Heart left ventricle (tissue), 16 donors: Measurements from ENCODE around the gene ARIH2. TPM values are rescaled to one million over a fixed set of nuclear protein-coding genes. Genes with fewer than 3 reads are reported as not detected.

Experiments
- ATAC-seq, 4 donors: fragments of 200-7000 bp; cut with Tn5 transposase; one replicate each; pipeline ENCODE4 v1.9.1; 2020 to 2022; ENCODE audit warnings: moderate library complexity in 4 of 4, mild to moderate bottlenecking in 3 of 4, moderate number of reproducible peaks in 1 of 4
- DNase-seq, 5 donors: peaks; one replicate each; pipeline ENCODE4 v3.0.0-alpha.2; 2020
- H3K27ac ChIP-seq, 12 donors: fragments of 200-600 bp; sonication (generic) in 4 of 12; one replicate each; pipeline versions ENCODE4 v1.5.0 to v1.8.0; 2016 to 2022; ENCODE audit warnings: mild to moderate bottlenecking in 2 of 12
- H3K27me3 ChIP-seq, 9 donors: fragments of 200-600 bp; sonication (generic) in 2 of 9; one replicate each; pipeline versions ENCODE4 v1.5.1 to v1.8.0; 2016 to 2022; ENCODE audit warnings: mild to moderate bottlenecking in 3 of 9
- H3K36me3 ChIP-seq, 9 donors: fragments of 200-600 bp; sonication (generic) in 2 of 9; one replicate each; pipeline versions ENCODE4 v1.5.0 to v1.8.0; 2018 to 2022; ENCODE audit warnings: mild to moderate bottlenecking in 2 of 9
- H3K4me1 ChIP-seq, 12 donors: fragments of 200-600 bp; sonication (generic) in 4 of 12; one replicate each; pipeline versions ENCODE4 v1.5.0 to v1.8.0; 2016 to 2022; ENCODE audit warnings: mild to moderate bottlenecking in 3 of 12
- H3K4me3 ChIP-seq, 12 donors: fragments of 200-600 bp; sonication (generic) in 4 of 12; one replicate each; pipeline versions ENCODE4 v1.5.0 to v1.8.0; 2017 to 2022; ENCODE audit warnings: mild to moderate bottlenecking in 9 of 12, moderate library complexity in 4 of 12
- H3K9me3 ChIP-seq, 12 donors: fragments of 200-600 bp; sonication (generic) in 4 of 12; one replicate each; pipeline versions ENCODE4 v1.5.0 to v1.8.0; 2016 to 2022; ENCODE audit warnings: mild to moderate bottlenecking in 1 of 12
- POLR2A ChIP-seq, 2 donors: fragments of 450-650 bp; IDR thresholded peaks; one replicate each; pipeline ENCODE4 v1.6.1; 2017; ENCODE audit warnings: antibody characterized with exemption in 2 of 2, mild to moderate bottlenecking in 2 of 2, moderate library complexity in 2 of 2
- WGBS, 4 donors: extraction: QIAGEN DNeasy Blood & Tissue Kit in 2 of 4; methylation state at CpG; one replicate each; pipeline versions ENCODE4 v1.1.5 to v1.1.7; 2013 to 2018; 5-methylcytosine and 5-hydroxymethylcytosine counted together
- intact Hi-C, 10 donors: fragments of 100-400 bp; cut with DNase I; formaldehyde crosslinking; loops; one replicate each; pipeline versions ENCODE4 v1.11.1 to v1.14.2; 2022
- polyA plus RNA-seq, 2 donors: library from polyadenylated mRNA; stranded (reverse); fragments of 200-250 nt; gene quantifications; one replicate each; pipeline ENCODE4 v1.2.3, GENCODE V29; 2013
- total RNA-seq, 9 donors: library from RNA; depleted of rRNA in 2 of 9; stranded (reverse); fragments of >200 nt in 2 of 9; fragmentation: NEBNext Ultra II Directional in 3 of 9; extraction: Animal tissue kit (Norgen Biotek cat#: 25700) in 3 of 9; gene quantifications; one replicate each; pipeline versions ENCODE4 v1.1.0 to v1.2.4, GENCODE V29; 2016 to 2023
- TF ChIP-seq, protein P1 (sequence below), 12 donors: fragments of 200-600 bp; sonication (generic) in 4 of 12; IDR thresholded peaks; one replicate each; pipeline versions ENCODE4 v1.5.0 to v1.8.0; 2018 to 2022; ENCODE audit warnings: antibody characterized with exemption in 12 of 12, mild to moderate bottlenecking in 5 of 12
- donor health status: ischemic (EF 13 %, LVEDD 7.1; RV severe dilation, severe dysfunction).
- donor health status: healthy with polysubstance abuse.
- donor health status: DM: no; HTN: yes; CAD: no.
- donor health status: DM: no; HTN: no; CAD: no.
- donor health status: ischemic (EF 25% LVEDD 6.9; RV normal size, moderate dysfunction).
- donor health status: ischemic (EF 25% LVEDD 5.7; RV mildly dilated, moderate dysfunction).
- donor health status: healthy.
- donor health status: DM: yes; HTN: yes; CAD: no.
- donor health status: ischemic (EF 35%, LVEDD 5.7; RV mildly dilated, moderate dysfunction).
- donor health status: nonischemic (EF 11% LVEDD 7.7; RV severe dilation, severe dysfunction).
- donor health status: DM: yes; HTN: yes; CAD: no.
- donor health status: PGD.
- donor health status: ischemic (EF 29% LVEDD 5.4; RV normal size, mild dysfunction).
- donor health status: nonischemic (EF 23%, LVEDD 6.1; RV moderate dilation, normal function).

The ARIH2 gene
- total and polyA plus RNA-seq, 11 donors, result 77.6 to 223 (median 126) TPM

DNA sequence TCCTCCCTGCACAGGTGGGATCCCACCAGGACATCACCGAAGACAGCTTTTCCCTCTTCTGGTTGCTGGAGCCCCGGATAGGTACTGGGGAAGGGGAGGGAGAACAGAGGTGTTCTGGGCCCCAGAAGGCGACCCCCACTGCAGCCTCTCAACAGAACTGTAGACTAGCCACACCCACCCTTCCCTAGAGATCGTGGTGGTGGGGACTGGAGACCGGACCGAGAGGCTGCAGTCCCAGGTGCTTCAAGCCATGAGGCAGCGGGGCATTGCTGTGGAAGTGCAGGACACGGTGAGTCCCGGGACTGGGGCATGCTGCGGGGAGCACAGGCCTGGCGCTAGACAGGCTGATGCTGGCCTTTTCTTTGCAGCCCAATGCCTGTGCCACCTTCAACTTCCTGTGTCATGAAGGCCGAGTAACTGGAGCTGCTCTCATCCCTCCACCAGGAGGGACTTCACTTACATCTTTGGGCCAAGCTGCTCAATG is 104.1 kb downstream of the ARIH2 start:
- WGBS, 4 donors, result 22 to 27% (median 24%) methylated on average over 9 to 12 of the region's 12 CpGs
- H3K36me3 ChIP-seq, result peaks cover 0 to 50% (median 46%) of the 10 kb centered on the region in 9 donors
- H3K27ac ChIP-seq, result peak overlapping the region in 11 of 12 donors; percentile 99 to 100 (median 100)
- ATAC-seq, result no peak
- H3K27me3 ChIP-seq, result no peaks in the 10 kb centered on the region
- no peak for TF ChIP-seq POLR2A (IDR thresholded peaks at IDR 0.05)
- TF ChIP-seq, protein P1, sequence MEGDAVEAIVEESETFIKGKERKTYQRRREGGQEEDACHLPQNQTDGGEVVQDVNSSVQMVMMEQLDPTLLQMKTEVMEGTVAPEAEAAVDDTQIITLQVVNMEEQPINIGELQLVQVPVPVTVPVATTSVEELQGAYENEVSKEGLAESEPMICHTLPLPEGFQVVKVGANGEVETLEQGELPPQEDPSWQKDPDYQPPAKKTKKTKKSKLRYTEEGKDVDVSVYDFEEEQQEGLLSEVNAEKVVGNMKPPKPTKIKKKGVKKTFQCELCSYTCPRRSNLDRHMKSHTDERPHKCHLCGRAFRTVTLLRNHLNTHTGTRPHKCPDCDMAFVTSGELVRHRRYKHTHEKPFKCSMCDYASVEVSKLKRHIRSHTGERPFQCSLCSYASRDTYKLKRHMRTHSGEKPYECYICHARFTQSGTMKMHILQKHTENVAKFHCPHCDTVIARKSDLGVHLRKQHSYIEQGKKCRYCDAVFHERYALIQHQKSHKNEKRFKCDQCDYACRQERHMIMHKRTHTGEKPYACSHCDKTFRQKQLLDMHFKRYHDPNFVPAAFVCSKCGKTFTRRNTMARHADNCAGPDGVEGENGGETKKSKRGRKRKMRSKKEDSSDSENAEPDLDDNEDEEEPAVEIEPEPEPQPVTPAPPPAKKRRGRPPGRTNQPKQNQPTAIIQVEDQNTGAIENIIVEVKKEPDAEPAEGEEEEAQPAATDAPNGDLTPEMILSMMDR (IDR thresholded peaks at IDR 0.05), result no peak
- H3K9me3 ChIP-seq, result no peaks in the 10 kb centered on the region
- intact Hi-C loops, result loop anchor here in 1 of 10 donors (10.0 kb wide), 1 partner anchor 72 kb away; the partner anchor contains the start of gene QRICH1
- peak overlapping the region; percentile 76 to 100 (median 92) for H3K4me3 ChIP-seq
- peaks cover 0 to 68% (median 36%) of the 10 kb centered on the region in 12 donors for H3K4me1 ChIP-seq
- DNase-seq, result peak in 1 of 5 donors; percentile 29

DNA sequence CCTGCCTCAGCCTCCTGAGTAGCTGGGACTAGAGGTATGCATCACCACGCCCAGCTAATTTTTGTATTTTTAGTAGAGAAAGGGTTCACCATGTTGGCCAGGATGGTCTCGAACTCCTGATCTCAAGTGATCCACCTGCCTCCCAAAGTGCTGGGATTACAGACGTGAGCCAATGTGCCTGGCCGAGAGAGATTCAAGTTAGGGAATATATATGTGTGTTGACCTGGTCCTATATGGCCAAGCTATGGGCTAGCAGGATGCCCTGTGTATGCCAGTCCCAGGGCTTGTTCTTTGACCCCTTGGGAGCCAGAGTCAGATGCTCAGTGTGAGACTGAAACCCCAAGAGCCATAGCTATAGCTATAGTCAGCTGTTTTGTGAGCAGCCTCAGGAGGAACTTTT is 105.1 kb downstream of the ARIH2 start:
- no peaks in the 10 kb centered on the region for H3K9me3 ChIP-seq
- H3K27me3 ChIP-seq, result no peaks in the 10 kb centered on the region
- H3K4me3 ChIP-seq, result no peak overlapping the region
- TF ChIP-seq, protein P1 (IDR thresholded peaks at IDR 0.05), result no peak
- no peak for TF ChIP-seq POLR2A (IDR thresholded peaks at IDR 0.05)
- 86 to 93% (median 89%) methylated on average over 4 of the region's 4 CpGs for WGBS, 4 donors
- no peak overlapping the region for H3K27ac ChIP-seq
- DNase-seq (no peak), ATAC-seq (no peak)
- H3K4me1 ChIP-seq, result peaks cover 3 to 72% (median 39%) of the 10 kb centered on the region in 12 donors
- peaks cover 0 to 51% (median 46%) of the 10 kb centered on the region in 9 donors for H3K36me3 ChIP-seq
- intact Hi-C loops, result loop anchor here in 1 of 10 donors (10.0 kb wide), 1 partner anchor 71 kb away; the partner anchor contains the start of gene QRICH1

DNA sequence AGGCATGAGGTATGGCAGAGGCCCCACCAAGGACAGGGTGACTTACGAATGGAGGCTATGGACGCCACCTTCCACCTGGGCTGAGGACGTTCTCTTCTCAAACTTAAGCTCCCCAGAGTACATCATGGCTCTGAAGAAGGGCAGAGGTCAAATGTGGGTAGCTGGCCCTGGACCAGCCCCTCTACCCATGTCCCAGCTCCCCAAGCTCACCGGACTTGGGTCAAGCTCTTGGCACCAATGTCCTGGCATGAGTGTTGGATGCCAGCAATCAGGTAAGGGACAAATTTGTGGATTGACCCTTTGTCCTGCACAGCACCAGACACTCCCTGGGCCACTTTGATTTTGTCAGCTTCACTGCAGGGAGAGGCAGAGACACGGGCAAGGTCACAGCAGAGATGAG is 105.8 kb downstream of the ARIH2 start:
- intact Hi-C loops, result loop anchor here in 1 of 10 donors (10.0 kb wide), 1 partner anchor 70 kb away; the partner anchor contains the start of gene QRICH1
- Histone ChIP-seq H3K27ac (no peak overlapping the region), H3K36me3 (peaks cover 0 to 51% (median 46%) of the 10 kb centered on the region in 9 donors), H3K9me3 (no peaks in the 10 kb centered on the region), H3K4me1 (peaks cover 3 to 71% (median 38%) of the 10 kb centered on the region in 12 donors), H3K27me3 (no peaks in the 10 kb centered on the region), H3K4me3 (no peak overlapping the region)
- ATAC-seq (no peak), DNase-seq (peak in 1 of 5 donors; percentile 25)
- TF ChIP-seq, protein P1 (IDR thresholded peaks at IDR 0.05), result no peak
- no peak for TF ChIP-seq POLR2A (IDR thresholded peaks at IDR 0.05)
- 76 to 83% (median 76%) methylated on average over 4 to 5 of the region's 5 CpGs for WGBS, 4 donors

DNA sequence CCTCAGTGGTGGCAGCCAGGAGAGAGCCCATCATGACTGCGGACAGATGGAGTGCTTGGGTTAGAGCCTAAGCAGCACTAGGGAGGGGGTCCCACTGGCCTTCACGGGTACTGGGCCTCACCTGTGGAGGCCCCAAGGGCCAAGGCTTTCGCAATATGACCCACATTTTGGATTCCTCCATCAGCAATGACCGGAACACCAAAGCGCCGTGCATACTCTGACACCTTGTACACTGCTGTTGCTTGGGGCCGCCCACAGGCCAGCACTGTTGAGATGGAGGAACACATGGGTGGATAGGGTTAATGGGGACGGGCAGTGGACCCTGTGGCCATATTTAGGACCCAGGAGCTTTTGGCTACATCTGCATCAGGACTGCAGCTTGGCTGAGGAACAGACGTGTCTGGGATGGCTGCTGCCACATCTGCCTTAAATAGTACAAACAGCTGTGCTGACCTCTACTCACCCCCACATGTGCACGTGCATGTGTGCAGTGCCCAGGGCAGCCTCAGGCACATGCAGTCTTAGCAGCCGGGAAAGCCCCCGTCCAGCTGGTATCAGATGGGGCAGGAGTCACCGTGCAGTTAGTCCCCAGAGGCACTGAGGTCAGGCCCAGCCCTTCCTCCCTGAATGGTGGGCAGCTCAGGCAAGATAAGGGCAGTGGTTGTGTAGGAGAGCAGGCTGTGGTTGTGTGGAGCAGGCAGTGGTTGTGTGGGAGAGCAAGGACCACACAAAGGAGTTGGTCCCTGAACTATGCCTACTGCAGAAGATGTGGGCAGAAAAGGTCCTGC is 106.6 kb downstream of the ARIH2 start:
- WGBS, 4 donors, result 52 to 79% (median 64%) methylated on average over 6 to 13 of the region's 13 CpGs

More for the DNA sequence above, 106.6 kb downstream of the ARIH2 start:
- peak in 1 of 5 donors; percentile 28 for DNase-seq
- ATAC-seq, result no peak
- Histone ChIP-seq H3K4me3 (no peak overlapping the region), H3K36me3 (peaks cover 0 to 56% (median 50%) of the 10 kb centered on the region in 9 donors), H3K27ac (no peak overlapping the region), H3K9me3 (no peaks in the 10 kb centered on the region), H3K27me3 (no peaks in the 10 kb centered on the region), H3K4me1 (peaks cover 3 to 68% (median 34%) of the 10 kb centered on the region in 12 donors)
- intact Hi-C loops, result loop anchor here in 2 of 10 donors (5.0 to 10.0 kb wide), 2 partner anchors 67 to 70 kb away; partner anchors contain the start of gene QRICH1 (in 2 of the 2)
- TF ChIP-seq, protein P1 (IDR thresholded peaks at IDR 0.05), result no peak
- no peak for TF ChIP-seq POLR2A (IDR thresholded peaks at IDR 0.05)
